ENCODE results near the gene ZMIZ1. TPM values are rescaled to one million over a fixed set of nuclear protein-coding genes. Genes with fewer than 3 reads are reported as not detected.

The ZMIZ1 gene
- total and polyA plus RNA-seq, 2 experiments from 2014 or later: 48.2 to 78.8 TPM

DNA sequence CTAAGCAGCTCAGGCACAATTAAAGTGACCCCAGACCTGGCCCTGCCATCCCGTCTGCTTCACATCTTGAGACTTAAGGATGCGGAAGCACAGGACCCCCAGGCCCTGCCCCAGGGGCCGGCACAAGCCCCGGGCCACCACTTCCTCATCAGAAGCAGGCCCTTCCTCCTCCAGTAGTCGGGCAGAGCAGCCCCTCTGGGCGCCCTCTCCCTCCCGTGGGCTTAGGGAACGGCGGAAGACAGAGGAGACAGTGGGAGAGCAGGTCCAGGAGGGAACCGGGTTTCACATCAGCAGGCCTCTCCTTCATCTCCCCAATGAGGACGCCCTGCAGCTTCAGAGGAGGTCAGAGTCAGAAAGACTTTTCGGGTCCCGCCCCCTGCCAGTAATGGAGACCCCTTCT lies 142.8 kb downstream of the ZMIZ1 start:
- Histone ChIP-seq H3K27ac (peak overlapping the region; percentile 3), H3K4me1 (ENCODE audit: low read depth) (no peaks in the 10 kb centered on the region), H3K36me3 (peaks cover 49% of the 10 kb centered on the region), H3K4me3 (no peak overlapping the region), H3K27me3 (no peaks in the 10 kb centered on the region), H3K9me3 (ENCODE audit: low read depth) (no peaks in the 10 kb centered on the region)
- TF ChIP-seq, protein P1, sequence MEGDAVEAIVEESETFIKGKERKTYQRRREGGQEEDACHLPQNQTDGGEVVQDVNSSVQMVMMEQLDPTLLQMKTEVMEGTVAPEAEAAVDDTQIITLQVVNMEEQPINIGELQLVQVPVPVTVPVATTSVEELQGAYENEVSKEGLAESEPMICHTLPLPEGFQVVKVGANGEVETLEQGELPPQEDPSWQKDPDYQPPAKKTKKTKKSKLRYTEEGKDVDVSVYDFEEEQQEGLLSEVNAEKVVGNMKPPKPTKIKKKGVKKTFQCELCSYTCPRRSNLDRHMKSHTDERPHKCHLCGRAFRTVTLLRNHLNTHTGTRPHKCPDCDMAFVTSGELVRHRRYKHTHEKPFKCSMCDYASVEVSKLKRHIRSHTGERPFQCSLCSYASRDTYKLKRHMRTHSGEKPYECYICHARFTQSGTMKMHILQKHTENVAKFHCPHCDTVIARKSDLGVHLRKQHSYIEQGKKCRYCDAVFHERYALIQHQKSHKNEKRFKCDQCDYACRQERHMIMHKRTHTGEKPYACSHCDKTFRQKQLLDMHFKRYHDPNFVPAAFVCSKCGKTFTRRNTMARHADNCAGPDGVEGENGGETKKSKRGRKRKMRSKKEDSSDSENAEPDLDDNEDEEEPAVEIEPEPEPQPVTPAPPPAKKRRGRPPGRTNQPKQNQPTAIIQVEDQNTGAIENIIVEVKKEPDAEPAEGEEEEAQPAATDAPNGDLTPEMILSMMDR (IDR thresholded peaks at IDR 0.05; ENCODE audit: low read depth, low read length): no peak
- no peak for DNase-seq (ENCODE audit: low read depth in 1 of 2, low spot score in 1 of 2)

DNA sequence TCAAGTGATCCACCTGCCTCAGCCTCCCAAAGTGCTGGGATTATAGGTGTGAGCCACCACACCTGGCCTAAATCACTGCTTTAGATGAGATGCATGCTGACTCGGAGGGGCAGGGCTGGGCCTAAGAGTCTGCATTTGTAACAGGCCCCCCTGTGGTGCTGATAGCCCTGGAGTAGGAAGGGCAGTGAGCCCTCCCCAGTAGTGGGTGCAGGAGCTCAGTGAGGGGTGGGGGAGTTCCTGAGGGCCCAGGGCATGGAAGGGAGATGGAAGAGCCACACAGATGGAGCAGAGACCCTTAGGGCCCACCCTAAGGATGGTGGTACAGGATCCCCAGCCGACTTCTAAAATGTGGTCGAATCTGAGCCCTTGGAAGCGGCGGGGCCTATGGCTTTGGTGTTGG lies 146.8 kb downstream of the ZMIZ1 start:
- no peaks in the 10 kb centered on the region for H3K27me3 ChIP-seq
- H3K4me3 ChIP-seq: no peak overlapping the region
- no peak for DNase-seq (ENCODE audit: low read depth in 1 of 2, low spot score in 1 of 2)
- TF ChIP-seq, protein P1 (IDR thresholded peaks at IDR 0.05; ENCODE audit: low read depth, low read length): no peak
- peaks cover 43% of the 10 kb centered on the region for H3K36me3 ChIP-seq
- H3K4me1 ChIP-seq (ENCODE audit: low read depth): peaks cover 12% of the 10 kb centered on the region
- no peaks in the 10 kb centered on the region for H3K9me3 ChIP-seq (ENCODE audit: low read depth)
- no peak overlapping the region for H3K27ac ChIP-seq

DNA sequence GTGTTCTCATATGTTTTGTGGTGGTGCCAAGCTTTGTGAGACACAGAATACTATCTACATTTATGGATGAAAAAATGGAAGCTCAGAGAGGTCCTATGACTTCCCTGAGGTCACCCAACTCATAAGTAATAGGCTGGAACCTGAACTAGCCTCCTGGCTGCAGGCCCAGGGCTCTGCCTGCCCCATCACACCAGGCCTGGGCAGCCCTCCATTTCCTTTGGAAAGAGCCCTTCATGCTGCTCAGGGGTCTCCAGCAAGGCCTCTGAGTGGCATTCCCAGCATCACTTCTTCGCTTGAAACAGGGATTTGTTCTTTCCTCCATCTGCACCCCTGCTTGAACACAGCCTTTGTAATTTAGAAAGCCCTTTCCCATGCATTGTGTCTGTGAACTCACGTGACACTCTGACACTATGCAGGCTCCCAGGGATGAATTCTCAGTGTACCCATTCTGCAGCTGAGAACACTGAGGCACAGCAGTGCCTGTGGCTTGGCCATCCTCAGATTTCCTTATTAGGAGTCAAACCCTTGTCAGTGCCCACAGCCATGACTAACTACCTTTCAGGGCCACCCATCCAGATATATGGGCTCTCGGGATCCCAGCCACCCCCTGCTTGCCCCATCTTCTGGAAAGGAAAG lies 150.7 kb downstream of the ZMIZ1 start:
- H3K4me1 ChIP-seq (ENCODE audit: low read depth): peaks cover 48% of the 10 kb centered on the region
- DNase-seq (ENCODE audit: low read depth in 1 of 2, low spot score in 1 of 2): peak in 1 of 2 donors; percentile 32

DNA sequence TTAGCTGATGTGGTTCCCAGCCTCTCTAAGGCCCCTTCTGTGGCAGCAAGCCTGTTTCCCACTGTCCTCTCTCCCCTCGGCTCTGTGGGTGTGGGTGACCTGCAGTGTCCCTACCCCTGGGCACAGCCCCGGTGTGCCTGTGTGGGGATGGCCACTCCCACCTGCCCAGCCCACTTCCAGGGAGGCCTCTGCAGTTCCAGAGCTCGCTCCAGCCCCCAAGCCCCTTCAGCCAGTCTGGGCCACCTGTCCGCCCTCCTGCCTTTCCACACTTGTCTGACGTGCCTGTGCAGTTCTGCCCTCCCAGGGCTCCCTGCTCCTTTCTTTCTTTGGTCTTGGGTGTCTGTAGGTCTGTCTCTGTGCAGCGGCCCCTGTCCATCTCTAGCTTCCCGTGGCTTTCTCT lies 151.5 kb downstream of the ZMIZ1 start:
- Histone ChIP-seq H3K36me3 (peaks cover 34% of the 10 kb centered on the region), H3K9me3 (ENCODE audit: low read depth) (no peaks in the 10 kb centered on the region), H3K4me1 (ENCODE audit: low read depth) (peaks cover 56% of the 10 kb centered on the region), H3K27me3 (no peaks in the 10 kb centered on the region), H3K27ac (peak overlapping the region; percentile 99), H3K4me3 (no peak overlapping the region)
- DNase-seq (ENCODE audit: low read depth in 1 of 2, low spot score in 1 of 2): peak in 1 of 2 donors; percentile 63
- TF ChIP-seq, protein P1 (IDR thresholded peaks at IDR 0.05; ENCODE audit: low read depth, low read length): no peak

More for the DNA sequence above, 150.7 kb downstream of the ZMIZ1 start:
- Histone ChIP-seq H3K4me3 (no peak overlapping the region), H3K36me3 (peaks cover 31% of the 10 kb centered on the region), H3K27me3 (no peaks in the 10 kb centered on the region), H3K27ac (peak overlapping the region; percentile 99), H3K9me3 (ENCODE audit: low read depth) (no peaks in the 10 kb centered on the region)
- TF ChIP-seq, protein P1 (IDR thresholded peaks at IDR 0.05; ENCODE audit: low read depth, low read length): no peak

DNA sequence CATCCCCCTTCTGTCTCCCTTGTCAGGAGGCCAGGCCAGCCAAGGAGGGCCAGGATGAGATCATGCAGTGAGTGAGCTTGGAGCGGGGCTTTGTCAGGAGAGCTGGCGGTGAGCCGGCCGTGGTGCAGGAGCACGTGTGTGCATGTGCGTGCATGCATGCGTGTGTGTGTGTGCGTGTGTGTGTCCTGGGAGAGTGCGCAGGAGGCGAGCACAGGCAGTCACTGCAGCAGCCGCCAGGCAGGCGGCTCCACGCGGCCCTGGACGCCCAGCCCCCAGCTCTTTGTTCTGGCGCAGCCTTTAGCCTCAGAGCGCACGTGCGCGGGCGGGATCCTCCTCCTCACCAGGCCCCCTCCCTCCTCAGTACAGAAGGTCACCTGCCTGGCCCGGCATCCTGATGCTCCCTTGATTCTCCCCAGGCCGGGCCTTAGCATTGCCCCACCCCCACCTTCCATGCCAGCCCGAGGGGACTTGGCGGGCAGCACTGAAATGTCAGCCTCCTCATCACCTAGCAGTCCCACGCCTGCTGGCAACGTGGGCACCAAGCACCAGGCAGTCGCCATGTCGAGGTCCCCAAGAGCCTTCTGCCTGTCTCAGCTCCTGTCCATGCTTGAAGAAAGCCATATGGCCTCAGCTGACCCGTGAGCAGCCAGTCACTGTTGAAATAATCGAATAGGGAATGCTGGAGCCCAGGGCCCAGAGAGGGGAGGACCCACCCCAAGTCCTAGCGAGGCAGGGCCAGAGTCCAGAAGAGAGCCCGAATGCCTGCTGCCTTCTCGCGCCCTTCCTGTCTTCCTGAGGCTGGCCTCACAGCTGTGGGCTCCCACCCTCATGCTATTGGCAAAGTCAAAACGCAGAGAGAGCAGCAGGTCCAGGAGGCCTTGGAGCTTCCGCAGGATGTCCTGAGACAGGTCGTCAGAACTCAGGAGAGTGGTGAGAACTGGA lies 152.6 kb downstream of the ZMIZ1 start:
- DNase-seq (ENCODE audit: low read depth in 1 of 2, low spot score in 1 of 2): peak; percentile 77 to 89
- H3K27ac ChIP-seq: peak overlapping the region; percentile 99
- no peaks in the 10 kb centered on the region for H3K9me3 ChIP-seq (ENCODE audit: low read depth)
- TF ChIP-seq, protein P1 (IDR thresholded peaks at IDR 0.05; ENCODE audit: low read depth, low read length): no peak
- H3K4me1 ChIP-seq (ENCODE audit: low read depth): peaks cover 56% of the 10 kb centered on the region
- no peaks in the 10 kb centered on the region for H3K27me3 ChIP-seq
- no peak overlapping the region for H3K4me3 ChIP-seq
- peaks cover 30% of the 10 kb centered on the region for H3K36me3 ChIP-seq

Data from cardiac muscle cell (in vitro differentiated cells and primary cell).